ENCODE results near the gene PAX8.

Gene PAX8

DNA sequence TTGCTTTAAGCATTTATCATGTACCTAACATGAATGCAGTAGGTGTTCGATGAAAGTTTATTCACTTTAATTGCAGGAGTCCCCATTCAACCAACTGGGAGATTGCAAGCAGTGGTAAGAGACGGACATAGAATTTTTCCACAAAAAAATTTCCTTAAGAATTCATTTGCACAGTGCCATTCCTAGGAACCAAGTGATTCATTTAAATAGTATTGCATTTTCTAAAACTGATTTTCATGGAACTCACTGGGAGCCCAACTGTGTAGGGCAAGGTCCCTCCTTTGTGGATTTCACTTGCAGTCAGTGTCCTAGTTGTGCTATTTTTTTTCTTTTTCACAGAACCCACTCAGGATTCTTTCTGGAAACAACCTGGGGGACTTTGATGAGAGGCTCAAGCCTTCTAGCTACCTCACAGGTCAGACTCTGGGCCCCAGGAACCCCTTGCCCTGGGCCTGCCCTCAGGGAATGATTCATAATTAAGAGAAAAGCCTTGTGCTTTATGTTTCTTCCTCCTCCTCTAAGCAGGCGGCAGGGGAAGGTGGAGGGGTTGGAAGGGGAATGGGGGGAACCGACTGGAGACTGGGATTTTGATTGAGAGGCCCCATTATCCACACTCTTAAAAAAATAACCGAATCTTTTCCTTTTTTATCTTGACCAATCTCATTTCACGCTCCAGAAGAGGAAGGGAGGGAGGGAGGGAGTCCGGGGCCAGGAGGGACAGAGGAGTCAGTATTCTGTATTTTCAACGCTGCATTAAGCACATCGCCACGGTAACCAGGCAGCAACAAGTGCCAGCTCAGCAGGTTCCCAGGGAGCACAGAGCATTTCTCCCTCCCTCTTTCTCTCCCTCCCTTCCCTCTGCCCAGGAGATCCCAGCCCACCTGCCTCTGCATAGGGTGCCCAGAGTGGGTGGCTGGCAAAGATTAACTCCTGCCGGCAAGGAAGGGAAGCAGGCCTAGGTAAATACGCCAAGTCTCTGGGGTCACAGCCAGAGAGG, 53.2 kb downstream of the PAX8 start:
- no peaks in the 10 kb centered on the region for H3F3A ChIP-seq (ENCODE audit: insufficient read depth)
- no peak overlapping the region for H2AFZ ChIP-seq (ENCODE audit: low read depth, low read length, severe bottlenecking)
- H3K36me3 ChIP-seq (ENCODE audit: low read length), result no peaks in the 10 kb centered on the region
- no peaks in the 10 kb centered on the region for H3K9me3 ChIP-seq (ENCODE audit: insufficient read depth, low read length)
- no peak for TF ChIP-seq EZH2phosphoT487 (conservative IDR thresholded peaks at IDR 0.05; ENCODE audit: low read length)
- TF ChIP-seq, protein P1, sequence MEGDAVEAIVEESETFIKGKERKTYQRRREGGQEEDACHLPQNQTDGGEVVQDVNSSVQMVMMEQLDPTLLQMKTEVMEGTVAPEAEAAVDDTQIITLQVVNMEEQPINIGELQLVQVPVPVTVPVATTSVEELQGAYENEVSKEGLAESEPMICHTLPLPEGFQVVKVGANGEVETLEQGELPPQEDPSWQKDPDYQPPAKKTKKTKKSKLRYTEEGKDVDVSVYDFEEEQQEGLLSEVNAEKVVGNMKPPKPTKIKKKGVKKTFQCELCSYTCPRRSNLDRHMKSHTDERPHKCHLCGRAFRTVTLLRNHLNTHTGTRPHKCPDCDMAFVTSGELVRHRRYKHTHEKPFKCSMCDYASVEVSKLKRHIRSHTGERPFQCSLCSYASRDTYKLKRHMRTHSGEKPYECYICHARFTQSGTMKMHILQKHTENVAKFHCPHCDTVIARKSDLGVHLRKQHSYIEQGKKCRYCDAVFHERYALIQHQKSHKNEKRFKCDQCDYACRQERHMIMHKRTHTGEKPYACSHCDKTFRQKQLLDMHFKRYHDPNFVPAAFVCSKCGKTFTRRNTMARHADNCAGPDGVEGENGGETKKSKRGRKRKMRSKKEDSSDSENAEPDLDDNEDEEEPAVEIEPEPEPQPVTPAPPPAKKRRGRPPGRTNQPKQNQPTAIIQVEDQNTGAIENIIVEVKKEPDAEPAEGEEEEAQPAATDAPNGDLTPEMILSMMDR (IDR thresholded peaks at IDR 0.05; ENCODE audit: insufficient read depth, low read length, poor library complexity, severe bottlenecking), result no peak
- no peaks in the 10 kb centered on the region for H3K79me2 ChIP-seq (ENCODE audit: insufficient read depth, low read length)
- H3K4me3 ChIP-seq (ENCODE audit: insufficient read depth, low read length, poor library complexity, severe bottlenecking), result no peak overlapping the region
- H3K27ac ChIP-seq (ENCODE audit: low read depth, low read length), result no peak overlapping the region
- no peaks in the 10 kb centered on the region for H3K27me3 ChIP-seq (ENCODE audit: low read length)
- no peak overlapping the region for H3K4me2 ChIP-seq (ENCODE audit: low read depth, low read length, poor library complexity, severe bottlenecking)
- H3K9me2 ChIP-seq (replicated peaks; ENCODE audit: insufficient read depth, low read length), result no peaks in the 10 kb centered on the region
- H4K20me1 ChIP-seq (ENCODE audit: low read depth, low read length), result no peaks in the 10 kb centered on the region
- H3K9ac ChIP-seq (ENCODE audit: low read length), result no peak overlapping the region

DNA sequence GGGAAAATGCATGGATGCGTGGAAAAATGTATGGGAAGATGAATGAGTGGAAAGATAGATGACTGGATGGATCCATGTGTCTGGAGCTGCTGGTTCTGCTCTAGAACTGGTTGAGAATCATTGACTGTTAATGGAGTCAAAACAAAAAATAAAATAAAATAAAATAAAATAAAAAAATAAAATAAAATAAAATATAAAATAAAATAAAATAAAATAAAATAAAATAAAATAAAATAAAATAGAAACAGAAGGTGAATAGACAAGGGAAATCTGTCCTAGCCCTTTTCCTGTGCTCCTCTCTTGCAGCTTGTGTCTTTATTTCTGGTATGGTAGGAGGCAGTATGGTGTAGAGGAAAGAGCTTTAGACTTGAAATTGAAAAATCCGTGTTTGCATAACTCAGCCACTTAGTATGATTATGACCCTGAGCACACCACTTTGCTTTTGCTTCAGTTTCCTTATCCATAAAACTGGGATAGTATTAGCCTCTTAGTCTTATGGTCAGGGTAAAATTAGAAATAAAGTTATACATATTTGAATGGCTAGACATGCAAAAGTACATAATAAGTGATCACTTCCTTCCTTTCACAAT, 54.0 kb downstream of the PAX8 start:
- no peak overlapping the region for H3K9ac ChIP-seq (ENCODE audit: low read length)
- H3K9me3 ChIP-seq (ENCODE audit: insufficient read depth, low read length), result no peaks in the 10 kb centered on the region

DNA sequence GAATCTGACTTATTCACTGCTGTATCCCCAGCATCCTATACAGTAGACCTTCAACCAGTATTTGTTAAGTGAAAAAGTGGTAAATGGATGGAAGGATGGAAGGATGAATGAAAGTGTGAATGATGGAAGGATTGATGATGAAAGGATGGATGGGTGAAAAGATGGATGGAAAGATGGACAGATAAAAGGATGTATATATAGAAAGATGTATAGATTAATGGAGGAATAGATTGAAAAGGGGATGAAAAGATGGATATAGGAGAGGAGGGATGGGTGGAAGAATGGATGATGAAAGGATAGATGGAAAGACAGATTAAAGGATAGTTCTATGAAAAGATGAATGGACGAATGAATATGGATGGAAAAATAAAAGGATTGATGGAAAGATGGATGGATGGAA, 54.9 kb downstream of the PAX8 start:
- Histone ChIP-seq H4K20me1 (ENCODE audit: low read depth, low read length) (no peaks in the 10 kb centered on the region), H3K9ac (ENCODE audit: low read length) (no peak overlapping the region), H3F3A (ENCODE audit: insufficient read depth) (no peaks in the 10 kb centered on the region), H3K27ac (ENCODE audit: low read depth, low read length) (no peak overlapping the region), H3K9me3 (ENCODE audit: insufficient read depth, low read length) (no peaks in the 10 kb centered on the region), H3K4me2 (ENCODE audit: low read depth, low read length, poor library complexity, severe bottlenecking) (no peak overlapping the region), H3K4me3 (ENCODE audit: insufficient read depth, low read length, poor library complexity, severe bottlenecking) (no peak overlapping the region), H3K36me3 (ENCODE audit: low read length) (no peaks in the 10 kb centered on the region), H3K9me2 (replicated peaks; ENCODE audit: insufficient read depth, low read length) (no peaks in the 10 kb centered on the region), H3K27me3 (ENCODE audit: low read length) (no peaks in the 10 kb centered on the region), H2AFZ (ENCODE audit: low read depth, low read length, severe bottlenecking) (no peak overlapping the region), H3K79me2 (ENCODE audit: insufficient read depth, low read length) (no peaks in the 10 kb centered on the region)
- TF ChIP-seq, protein P1 (IDR thresholded peaks at IDR 0.05; ENCODE audit: insufficient read depth, low read length, poor library complexity, severe bottlenecking), result no peak

More for the DNA sequence above, 54.0 kb downstream of the PAX8 start:
- no peak overlapping the region for H3K4me3 ChIP-seq (ENCODE audit: insufficient read depth, low read length, poor library complexity, severe bottlenecking)
- no peak overlapping the region for H2AFZ ChIP-seq (ENCODE audit: low read depth, low read length, severe bottlenecking)
- no peaks in the 10 kb centered on the region for H3K27me3 ChIP-seq (ENCODE audit: low read length)
- no peaks in the 10 kb centered on the region for H3K79me2 ChIP-seq (ENCODE audit: insufficient read depth, low read length)
- no peaks in the 10 kb centered on the region for H4K20me1 ChIP-seq (ENCODE audit: low read depth, low read length)
- H3K9me2 ChIP-seq (replicated peaks; ENCODE audit: insufficient read depth, low read length), result no peaks in the 10 kb centered on the region
- no peak for TF ChIP-seq EZH2phosphoT487 (conservative IDR thresholded peaks at IDR 0.05; ENCODE audit: low read length)
- TF ChIP-seq, protein P1 (IDR thresholded peaks at IDR 0.05; ENCODE audit: insufficient read depth, low read length, poor library complexity, severe bottlenecking), result no peak
- no peak overlapping the region for H3K4me2 ChIP-seq (ENCODE audit: low read depth, low read length, poor library complexity, severe bottlenecking)
- H3K27ac ChIP-seq (ENCODE audit: low read depth, low read length), result no peak overlapping the region
- no peaks in the 10 kb centered on the region for H3F3A ChIP-seq (ENCODE audit: insufficient read depth)
- no peaks in the 10 kb centered on the region for H3K36me3 ChIP-seq (ENCODE audit: low read length)
